Body of pancreas (tissue), 4 donors: ENCODE data around the gene ARSG.

Source experiments
- POLR2A ChIP-seq, 3 donors: fragments of 450-650 bp; IDR thresholded peaks; one replicate each; pipeline ENCODE4 v1.6.1; 2016; ENCODE audit warnings: antibody characterized with exemption in 3 of 3, mild to moderate bottlenecking in 2 of 3
- TF ChIP-seq, protein P1 (sequence below), 7 experiments: fragments of 450-650 bp in 4 of 7; fragments of 200-600 bp in 3 of 7; sonication (generic) in 3 of 7; IDR thresholded peaks; one replicate each; pipeline ENCODE4 v1.5.1; 2016 to 2019; ENCODE audit warnings: antibody characterized with exemption in 7 of 7

- TF ChIP-seq, protein P1, sequence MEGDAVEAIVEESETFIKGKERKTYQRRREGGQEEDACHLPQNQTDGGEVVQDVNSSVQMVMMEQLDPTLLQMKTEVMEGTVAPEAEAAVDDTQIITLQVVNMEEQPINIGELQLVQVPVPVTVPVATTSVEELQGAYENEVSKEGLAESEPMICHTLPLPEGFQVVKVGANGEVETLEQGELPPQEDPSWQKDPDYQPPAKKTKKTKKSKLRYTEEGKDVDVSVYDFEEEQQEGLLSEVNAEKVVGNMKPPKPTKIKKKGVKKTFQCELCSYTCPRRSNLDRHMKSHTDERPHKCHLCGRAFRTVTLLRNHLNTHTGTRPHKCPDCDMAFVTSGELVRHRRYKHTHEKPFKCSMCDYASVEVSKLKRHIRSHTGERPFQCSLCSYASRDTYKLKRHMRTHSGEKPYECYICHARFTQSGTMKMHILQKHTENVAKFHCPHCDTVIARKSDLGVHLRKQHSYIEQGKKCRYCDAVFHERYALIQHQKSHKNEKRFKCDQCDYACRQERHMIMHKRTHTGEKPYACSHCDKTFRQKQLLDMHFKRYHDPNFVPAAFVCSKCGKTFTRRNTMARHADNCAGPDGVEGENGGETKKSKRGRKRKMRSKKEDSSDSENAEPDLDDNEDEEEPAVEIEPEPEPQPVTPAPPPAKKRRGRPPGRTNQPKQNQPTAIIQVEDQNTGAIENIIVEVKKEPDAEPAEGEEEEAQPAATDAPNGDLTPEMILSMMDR (IDR thresholded peaks at IDR 0.05): no peak
- no peak for TF ChIP-seq POLR2A (IDR thresholded peaks at IDR 0.05)
These were observed 31.3 kb downstream of the ARSG start for GRCh38 chr17:68322630-68323029.
